GM13977 (cell line): ENCODE results near the gene DNAJB8.

Experiments
- DNase-seq: peaks from one replicate; pipeline ENCODE4 v3.0.0; 2012; ENCODE audit warnings: low spot score
- CTCF ChIP-seq: IDR thresholded peaks from 2 replicates; pipeline ENCODE4 v1.5.1; 2012; ENCODE audit warnings: mild to moderate bottlenecking, control low read depth; ENCODE audit not compliant: insufficient read depth; ENCODE audit errors: extremely low read depth, missing control alignments
- in situ Hi-C: fragments of 300-500 bp; cut with MboI; formaldehyde crosslinking; loops from one replicate; pipeline ENCODE4 v1.12.0; 2022; ENCODE audit warnings: low sequenced_read_pairs, low pct_unique_long_range_greater_than_20kb, mixed read lengths, inconsistent platforms; ENCODE audit not compliant: unreplicated experiment

The DNAJB8 gene

GRCh38 chr3:128485282-128486204 lies 18.9 kb upstream of the DNAJB8 start:
- TF ChIP-seq CTCF: no peak
- DNase-seq: no peak
- in situ Hi-C loops: loop anchor here (25.0 kb wide), 1 partner anchor 398 kb away; no protein-coding TSS in a partner anchor

- no peak for TF ChIP-seq CTCF
- DNase-seq: no peak
- in situ Hi-C loops: loop anchor here (25.0 kb wide), 1 partner anchor 397 kb away; no protein-coding TSS in a partner anchor
Measured at GRCh38 chr3:128484404-128485281, 18.0 kb upstream of the DNAJB8 start.

- in situ Hi-C loops: loop anchor here (25.0 kb wide), 1 partner anchor 397 kb away; no protein-coding TSS in a partner anchor
- DNase-seq: no peak
- no peak for TF ChIP-seq CTCF
Measured at GRCh38 chr3:128483657-128484403, 17.1 kb upstream of the DNAJB8 start.

GRCh38 chr3:128482666-128483656 lies 16.3 kb upstream of the DNAJB8 start:
- TF ChIP-seq CTCF: no peak
- in situ Hi-C loops: loop anchor here (25.0 kb wide), 1 partner anchor 396 kb away; no protein-coding TSS in a partner anchor
- DNase-seq: no peak

GRCh38 chr3:128482175-128482574 lies 15.5 kb upstream of the DNAJB8 start:
- TF ChIP-seq CTCF: no peak
- in situ Hi-C loops: loop anchor here (25.0 kb wide), 1 partner anchor 395 kb away; no protein-coding TSS in a partner anchor
- no peak for DNase-seq
